Measurements from ENCODE around the gene TMTC2.

Gene TMTC2

GRCh38 chr12:83150465-83151189 lies 463.9 kb downstream of the TMTC2 start:
- DNase-seq, result no peak

GRCh38 chr12:83153177-83153576 lies 466.5 kb downstream of the TMTC2 start:
- DNase-seq, result no peak

- no peak for DNase-seq
Observed at GRCh38 chr12:83156815-83157214, 470.1 kb downstream of the TMTC2 start.

- DNase-seq, result no peak
Observed at GRCh38 chr12:83157604-83158003, 470.9 kb downstream of the TMTC2 start.

GRCh38 chr12:83158613-83159207 lies 472.0 kb downstream of the TMTC2 start:
- no peak for DNase-seq

GRCh38 chr12:83161456-83161855 lies 474.8 kb downstream of the TMTC2 start:
- DNase-seq, result no peak

- DNase-seq, result no peak
Observed at GRCh38 chr12:83168751-83169150, 482.0 kb downstream of the TMTC2 start.

GRCh38 chr12:83172441-83172840 lies 485.7 kb downstream of the TMTC2 start:
- no peak for DNase-seq

- no peak for DNase-seq
Observed at GRCh38 chr12:83172866-83173649, 486.4 kb downstream of the TMTC2 start.

GRCh38 chr12:83179999-83180398 lies 493.3 kb downstream of the TMTC2 start:
- no peak for DNase-seq

- DNase-seq, result no peak
Observed at GRCh38 chr12:83181074-83181473, 494.4 kb downstream of the TMTC2 start.

- no peak for DNase-seq
Observed at GRCh38 chr12:83183132-83183531, 496.4 kb downstream of the TMTC2 start.

Data from effector CD8-positive, alpha-beta T cell (primary cell).